GM12878 (cell line): ENCODE results near the gene IL17A.

ENCODE experiments used
- ASH2L ChIP-seq: fragments of 300-600, 200-600 bp; sonication (generic); IDR thresholded peaks from 2 replicates; pipeline ENCODE4 v1.6.1; 2017; ENCODE audit warnings: low read depth, mild to moderate bottlenecking, borderline replicate concordance
- BCL11A ChIP-seq: IDR thresholded peaks from 2 replicates; pipeline ENCODE4 v1.6.1; 2011; ENCODE audit warnings: low read depth, low read length
- BHLHE40 ChIP-seq, 2 experiments: fragments of 450-650 bp in 1 of 2; IDR thresholded peaks; 2 replicates each; pipeline ENCODE4 v1.6.1; 2011 to 2017; ENCODE audit warnings: low read depth in 2 of 2, borderline replicate concordance in 1 of 2, improper control_type of control experiment in 1 of 2, low read length in 1 of 2, mild to moderate bottlenecking in 1 of 2
- CREB1 ChIP-seq: IDR thresholded peaks from 2 replicates; pipeline ENCODE4 v1.6.1; 2012; ENCODE audit warnings: low read depth, mild to moderate bottlenecking, inconsistent platforms
- MEF2B ChIP-seq: fragments of 450-650 bp; IDR thresholded peaks from 2 replicates; pipeline ENCODE4 v1.6.1; 2018; ENCODE audit warnings: mild to moderate bottlenecking, moderate library complexity; ENCODE audit not compliant: partially characterized antibody, poor library complexity, severe bottlenecking
- PAX5 ChIP-seq: IDR thresholded peaks from 2 replicates; pipeline ENCODE4 v1.6.1; 2011; ENCODE audit warnings: low read depth, low read length, borderline replicate concordance
- POLR2AphosphoS5 ChIP-seq: IDR thresholded peaks from 2 replicates; pipeline ENCODE4 v1.6.1; 2011; ENCODE audit warnings: mild to moderate bottlenecking, low read length, inconsistent platforms
- RAD21 ChIP-seq: IDR thresholded peaks from 2 replicates; pipeline ENCODE4 v1.6.1; 2011; ENCODE audit warnings: mild to moderate bottlenecking, low read depth, low read length, moderate library complexity; ENCODE audit not compliant: insufficient read depth
- TCF12 ChIP-seq: IDR thresholded peaks from 2 replicates; pipeline ENCODE4 v1.6.1; 2011; ENCODE audit warnings: low read depth, mild to moderate bottlenecking, low read length
- TF ChIP-seq, protein P1 (sequence below): IDR thresholded peaks from 2 replicates; pipeline ENCODE4 v1.6.1; 2011; ENCODE audit warnings: mild to moderate bottlenecking, low read depth, low read length, moderate library complexity; ENCODE audit not compliant: insufficient replicate concordance
- TF ChIP-seq, protein P2 (sequence below), 3 experiments: IDR thresholded peaks in 2 of 3; conservative IDR thresholded peaks in 1 of 3; 2 replicates each; pipeline ENCODE4 v1.5.1; 2011; ENCODE audit warnings: low read depth in 3 of 3, low read length in 3 of 3, mild to moderate bottlenecking in 3 of 3, control low read depth in 2 of 3, moderate library complexity in 2 of 3, inconsistent platforms in 1 of 3, mixed read lengths in 1 of 3; ENCODE audit not compliant: control insufficient read depth in 2 of 3, insufficient read depth in 1 of 3; ENCODE audit errors: extremely low read depth in 1 of 3

DNA sequence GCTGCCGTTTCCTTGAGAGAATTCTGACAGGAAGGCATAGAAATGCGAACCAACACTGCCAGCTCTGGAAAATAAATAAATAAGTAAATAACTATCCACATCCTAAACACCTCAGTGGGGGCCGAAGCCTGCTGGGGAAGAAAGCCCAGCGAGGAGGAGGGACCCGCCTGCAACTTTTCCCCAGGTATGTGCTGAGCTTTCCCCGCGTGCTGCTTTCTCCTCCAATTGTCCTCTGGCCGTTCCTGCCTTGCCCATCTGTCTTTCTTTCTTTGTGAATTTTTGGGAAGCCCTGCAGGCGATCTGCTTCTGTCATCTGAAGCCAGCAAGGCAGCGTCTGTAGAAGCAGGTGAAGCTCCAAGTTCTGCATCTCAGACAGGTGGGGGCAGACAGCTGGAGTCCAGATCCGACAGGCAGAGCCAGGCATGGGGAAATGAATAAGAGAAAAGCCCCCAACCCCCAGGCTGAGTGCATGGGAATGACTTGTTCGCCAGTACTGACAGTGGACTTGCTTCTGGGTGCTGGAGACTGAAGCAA lies 49.2 kb upstream of the IL17A start:
- no peak for TF ChIP-seq TCF12
- TF ChIP-seq RAD21, result no peak
- no peak for TF ChIP-seq POLR2AphosphoS5
- TF ChIP-seq MEF2B, result no peak
- no peak for TF ChIP-seq PAX5
- TF ChIP-seq, protein P1, sequence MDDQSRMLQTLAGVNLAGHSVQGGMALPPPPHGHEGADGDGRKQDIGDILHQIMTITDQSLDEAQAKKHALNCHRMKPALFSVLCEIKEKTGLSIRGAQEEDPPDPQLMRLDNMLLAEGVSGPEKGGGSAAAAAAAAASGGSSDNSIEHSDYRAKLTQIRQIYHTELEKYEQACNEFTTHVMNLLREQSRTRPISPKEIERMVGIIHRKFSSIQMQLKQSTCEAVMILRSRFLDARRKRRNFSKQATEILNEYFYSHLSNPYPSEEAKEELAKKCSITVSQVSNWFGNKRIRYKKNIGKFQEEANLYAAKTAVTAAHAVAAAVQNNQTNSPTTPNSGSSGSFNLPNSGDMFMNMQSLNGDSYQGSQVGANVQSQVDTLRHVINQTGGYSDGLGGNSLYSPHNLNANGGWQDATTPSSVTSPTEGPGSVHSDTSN, result no peak
- no peak for TF ChIP-seq CREB1
- TF ChIP-seq ASH2L, result no peak
- TF ChIP-seq, protein P2, sequence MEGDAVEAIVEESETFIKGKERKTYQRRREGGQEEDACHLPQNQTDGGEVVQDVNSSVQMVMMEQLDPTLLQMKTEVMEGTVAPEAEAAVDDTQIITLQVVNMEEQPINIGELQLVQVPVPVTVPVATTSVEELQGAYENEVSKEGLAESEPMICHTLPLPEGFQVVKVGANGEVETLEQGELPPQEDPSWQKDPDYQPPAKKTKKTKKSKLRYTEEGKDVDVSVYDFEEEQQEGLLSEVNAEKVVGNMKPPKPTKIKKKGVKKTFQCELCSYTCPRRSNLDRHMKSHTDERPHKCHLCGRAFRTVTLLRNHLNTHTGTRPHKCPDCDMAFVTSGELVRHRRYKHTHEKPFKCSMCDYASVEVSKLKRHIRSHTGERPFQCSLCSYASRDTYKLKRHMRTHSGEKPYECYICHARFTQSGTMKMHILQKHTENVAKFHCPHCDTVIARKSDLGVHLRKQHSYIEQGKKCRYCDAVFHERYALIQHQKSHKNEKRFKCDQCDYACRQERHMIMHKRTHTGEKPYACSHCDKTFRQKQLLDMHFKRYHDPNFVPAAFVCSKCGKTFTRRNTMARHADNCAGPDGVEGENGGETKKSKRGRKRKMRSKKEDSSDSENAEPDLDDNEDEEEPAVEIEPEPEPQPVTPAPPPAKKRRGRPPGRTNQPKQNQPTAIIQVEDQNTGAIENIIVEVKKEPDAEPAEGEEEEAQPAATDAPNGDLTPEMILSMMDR (IDR thresholded peaks at IDR 0.05 in 2 of 3, conservative IDR thresholded peaks at IDR 0.05 in 1 of 3; ENCODE audit: control insufficient read depth in 2 of 3, extremely low read depth in 1 of 3, insufficient read depth in 1 of 3, low read depth in 3 of 3, low read length in 3 of 3), result no peak
- no peak for TF ChIP-seq BHLHE40 (IDR thresholded peaks at IDR 0.05; ENCODE audit: borderline replicate concordance in 1 of 2, low read depth in 2 of 2, low read length in 1 of 2)
- TF ChIP-seq BCL11A, result no peak
